OCI-LY7 (cell line): ENCODE data around the gene C9orf152. TPM values are rescaled to one million over a fixed set of nuclear protein-coding genes. Genes with fewer than 3 reads are reported as not detected.

Experiments used
- BruUV-seq: library from RNA; stranded (reverse); fragments of 400-500 nt; replicated peaks from 2 replicates; lab custom pipeline; 2021; lab: Mats Ljungman, UMichigan
- CTCF ChIA-PET: fragments of 300-600 bp; sonication (Branson Sonifier 250); formaldehyde crosslinking; loops from one replicate; lab custom pipeline; 2022; ENCODE audit warnings: antibody characterized with exemption; ENCODE audit not compliant: unreplicated experiment; lab: Charles Lee
- POLR2A ChIA-PET: fragments of 300-600 bp; sonication (Branson Sonifier 250); formaldehyde crosslinking; loops from one replicate; lab custom pipeline; 2022; ENCODE audit warnings: antibody characterized with exemption; lab: Charles Lee
- DNase-seq: peaks from one replicate; pipeline ENCODE4 v3.0.0-alpha.2; 2015; ENCODE audit warnings: low spot score
- H2AFZ ChIP-seq: fragments of 200-600 bp; sonication (generic), shearing (Covaris generic); 2 replicates; pipeline ENCODE4 v1.6.1; 2014; ENCODE audit warnings: mild to moderate bottlenecking, antibody characterized with exemption, low read length, moderate library complexity
- H3K27ac ChIP-seq: fragments of 200-600 bp; sonication (generic); 2 replicates; pipeline ENCODE4 v1.5.1; 2014; ENCODE audit warnings: mixed run types, low read depth, mild to moderate bottlenecking, moderate library complexity, low read length, inconsistent platforms; ENCODE audit not compliant: poor library complexity, severe bottlenecking
- H3K36me3 ChIP-seq: fragments of 200-600 bp; sonication (generic); 2 replicates; pipeline ENCODE4 v1.6.1; 2014; ENCODE audit warnings: mild to moderate bottlenecking, antibody characterized with exemption, low read length, moderate library complexity, mixed read lengths; ENCODE audit not compliant: insufficient read depth
- H3K4me1 ChIP-seq: fragments of 200-600 bp; sonication (generic); 2 replicates; pipeline ENCODE4 v1.5.1; 2014; ENCODE audit warnings: mild to moderate bottlenecking, low read length; ENCODE audit not compliant: insufficient read depth, poor library complexity, severe bottlenecking
- H3K4me2 ChIP-seq: fragments of 200-600 bp; sonication (generic); 2 replicates; pipeline ENCODE4 v1.6.1; 2014; ENCODE audit warnings: mild to moderate bottlenecking, low read length
- H3K4me3 ChIP-seq: fragments of 200-600 bp; sonication (generic); 2 replicates; pipeline ENCODE4 v1.5.1; 2014; ENCODE audit warnings: mild to moderate bottlenecking, low read depth, low read length; ENCODE audit not compliant: poor library complexity, severe bottlenecking
- H3K79me2 ChIP-seq: fragments of 200-600 bp; sonication (generic); 2 replicates; pipeline ENCODE4 v1.6.1; 2016; ENCODE audit warnings: low read depth, mild to moderate bottlenecking, low read length, moderate library complexity, mixed read lengths; ENCODE audit not compliant: insufficient read depth
- H3K9me2 ChIP-seq: fragments of 200-600 bp; sonication (generic); 2 replicates; pipeline ENCODE4 v1.6.1; 2016; ENCODE audit warnings: mild to moderate bottlenecking, low read length, mixed read lengths; ENCODE audit not compliant: insufficient read depth
- H3K9me3 ChIP-seq: fragments of 200-600 bp; sonication (generic); 2 replicates; pipeline ENCODE4 v1.6.1; 2014; ENCODE audit warnings: mild to moderate bottlenecking, mixed run types, low read length, mixed read lengths
- H4K20me1 ChIP-seq: fragments of 200-600 bp; sonication (generic); 2 replicates; pipeline ENCODE4 v1.6.1; 2014; ENCODE audit warnings: mild to moderate bottlenecking, antibody characterized with exemption, low read length, moderate library complexity, mixed read lengths; ENCODE audit not compliant: insufficient read depth
- EZH2phosphoT487 ChIP-seq: fragments of 200-600 bp; sonication (generic); IDR thresholded peaks from 2 replicates; pipeline ENCODE4 v1.6.1; 2018; ENCODE audit warnings: low read depth, borderline replicate concordance, mild to moderate bottlenecking, mixed run types, antibody characterized with exemption, low read length, moderate library complexity, mixed read lengths
- intact Hi-C: fragments of 100-400 bp; cut with micrococcal nuclease; formaldehyde crosslinking; loops from one replicate; pipeline ENCODE4 v1.10.0; 2022; ENCODE audit not compliant: unreplicated experiment
- total RNA-seq, 2 experiments: library from RNA; depleted of rRNA in 1 of 2; stranded (reverse); fragments of >200 nt in 1 of 2; shearing (Covaris generic) in 1 of 2; gene quantifications; 2 replicates each; pipeline ENCODE4 v1.2.3, GENCODE V29; 2014 to 2022
- TF ChIP-seq, protein P1 (sequence below): fragments of 200-600 bp; sonication (generic); conservative IDR thresholded peaks from 2 replicates; pipeline ENCODE4 v1.5.1; 2014; ENCODE audit warnings: mild to moderate bottlenecking, antibody characterized with exemption, low read length, moderate library complexity, mixed read lengths

C9orf152 gene
- total RNA-seq, 2 experiments from 2014 or later = not detected

DNA sequence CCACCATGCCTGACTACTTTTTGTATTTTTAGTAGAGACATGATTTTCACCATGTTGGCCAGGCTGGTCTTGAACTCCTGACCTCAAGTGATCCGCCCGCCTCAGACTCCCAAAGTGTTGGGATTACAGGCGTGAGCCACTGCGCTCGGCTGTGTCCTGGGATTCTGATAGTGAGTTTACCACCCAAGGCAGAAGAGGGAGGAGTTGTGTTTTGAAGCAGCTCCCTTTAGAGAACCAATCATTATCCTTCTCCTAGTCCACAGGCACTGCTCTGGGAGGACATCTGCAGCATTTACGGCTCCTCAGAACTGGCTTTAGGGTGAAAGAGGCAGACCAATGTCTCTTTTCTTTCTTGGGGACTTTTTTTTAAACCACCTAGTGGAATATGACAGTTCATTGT lies 5.7 kb downstream of the C9orf152 start:
- Histone ChIP-seq H2AFZ (no peak overlapping the region), H3K4me1 (no peaks in the 10 kb centered on the region), H3K4me2 (no peak overlapping the region), H3K9me2 (no peaks in the 10 kb centered on the region), H4K20me1 (no peaks in the 10 kb centered on the region), H3K36me3 (no peaks in the 10 kb centered on the region), H3K9me3 (no peaks in the 10 kb centered on the region), H3K4me3 (no peak overlapping the region), H3K27ac (no peak overlapping the region), H3K79me2 (no peaks in the 10 kb centered on the region)
- intact Hi-C loops = no loop called here
- ChIA-PET CTCF (no interaction called here), POLR2A (interaction anchor here (0.9 kb wide), 1 partner anchor 299 kb away, joined by 3 read pairs; no protein-coding TSS in a partner anchor)
- no peak for TF ChIP-seq EZH2phosphoT487
- TF ChIP-seq, protein P1, sequence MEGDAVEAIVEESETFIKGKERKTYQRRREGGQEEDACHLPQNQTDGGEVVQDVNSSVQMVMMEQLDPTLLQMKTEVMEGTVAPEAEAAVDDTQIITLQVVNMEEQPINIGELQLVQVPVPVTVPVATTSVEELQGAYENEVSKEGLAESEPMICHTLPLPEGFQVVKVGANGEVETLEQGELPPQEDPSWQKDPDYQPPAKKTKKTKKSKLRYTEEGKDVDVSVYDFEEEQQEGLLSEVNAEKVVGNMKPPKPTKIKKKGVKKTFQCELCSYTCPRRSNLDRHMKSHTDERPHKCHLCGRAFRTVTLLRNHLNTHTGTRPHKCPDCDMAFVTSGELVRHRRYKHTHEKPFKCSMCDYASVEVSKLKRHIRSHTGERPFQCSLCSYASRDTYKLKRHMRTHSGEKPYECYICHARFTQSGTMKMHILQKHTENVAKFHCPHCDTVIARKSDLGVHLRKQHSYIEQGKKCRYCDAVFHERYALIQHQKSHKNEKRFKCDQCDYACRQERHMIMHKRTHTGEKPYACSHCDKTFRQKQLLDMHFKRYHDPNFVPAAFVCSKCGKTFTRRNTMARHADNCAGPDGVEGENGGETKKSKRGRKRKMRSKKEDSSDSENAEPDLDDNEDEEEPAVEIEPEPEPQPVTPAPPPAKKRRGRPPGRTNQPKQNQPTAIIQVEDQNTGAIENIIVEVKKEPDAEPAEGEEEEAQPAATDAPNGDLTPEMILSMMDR = no peak
- DNase-seq = no peak
- no TSS peak for BruUV-seq

GRCh38 chr9:110199643-110200042 lies 8.3 kb downstream of the C9orf152 start:
- Histone ChIP-seq H3K36me3 (no peaks in the 10 kb centered on the region), H3K4me1 (no peaks in the 10 kb centered on the region), H4K20me1 (no peaks in the 10 kb centered on the region), H3K9me3 (no peaks in the 10 kb centered on the region), H3K4me2 (no peak overlapping the region), H2AFZ (no peak overlapping the region), H3K9me2 (no peaks in the 10 kb centered on the region), H3K27ac (no peak overlapping the region), H3K4me3 (no peak overlapping the region), H3K79me2 (no peaks in the 10 kb centered on the region)
- ChIA-PET CTCF (interaction anchor here (1.3 kb wide), 1 partner anchor 15 kb away, joined by 4 read pairs; no protein-coding TSS in a partner anchor), POLR2A (interaction anchor here (0.5 kb wide), 1 partner anchor 373 kb away, joined by 4 read pairs; no protein-coding TSS in a partner anchor)
- BruUV-seq = no TSS peak
- DNase-seq = no peak
- TF ChIP-seq EZH2phosphoT487 = no peak
- TF ChIP-seq, protein P1 = no peak
- intact Hi-C loops = no loop called here

GRCh38 chr9:110198357-110198756 lies 9.6 kb downstream of the C9orf152 start:
- no peaks in the 10 kb centered on the region for H4K20me1 ChIP-seq
- intact Hi-C loops = no loop called here
- H3K4me1 ChIP-seq = no peaks in the 10 kb centered on the region
- CTCF ChIA-PET = no interaction called here
- no TSS peak for BruUV-seq
- H3K9me3 ChIP-seq = no peaks in the 10 kb centered on the region
- no peak for TF ChIP-seq EZH2phosphoT487
- TF ChIP-seq, protein P1 = no peak
- H3K79me2 ChIP-seq = no peaks in the 10 kb centered on the region
- no peak overlapping the region for H3K4me2 ChIP-seq
- H3K36me3 ChIP-seq = no peaks in the 10 kb centered on the region
- no peaks in the 10 kb centered on the region for H3K9me2 ChIP-seq
- POLR2A ChIA-PET = interaction anchor here (0.5 kb wide), 1 partner anchor 295 kb away, joined by 3 read pairs; no protein-coding TSS in a partner anchor
- DNase-seq = no peak
- H3K4me3 ChIP-seq = no peak overlapping the region
- H2AFZ ChIP-seq = no peak overlapping the region
- no peak overlapping the region for H3K27ac ChIP-seq
